GM19193 (cell line): ENCODE results near the gene KCNJ1.

Experiments used
- POLR2A ChIP-seq: IDR thresholded peaks from 4 replicates; pipeline ENCODE4 v1.6.1; 2011; ENCODE audit not compliant: insufficient read depth, insufficient read length; ENCODE audit errors: extremely low read depth

Gene KCNJ1

DNA sequence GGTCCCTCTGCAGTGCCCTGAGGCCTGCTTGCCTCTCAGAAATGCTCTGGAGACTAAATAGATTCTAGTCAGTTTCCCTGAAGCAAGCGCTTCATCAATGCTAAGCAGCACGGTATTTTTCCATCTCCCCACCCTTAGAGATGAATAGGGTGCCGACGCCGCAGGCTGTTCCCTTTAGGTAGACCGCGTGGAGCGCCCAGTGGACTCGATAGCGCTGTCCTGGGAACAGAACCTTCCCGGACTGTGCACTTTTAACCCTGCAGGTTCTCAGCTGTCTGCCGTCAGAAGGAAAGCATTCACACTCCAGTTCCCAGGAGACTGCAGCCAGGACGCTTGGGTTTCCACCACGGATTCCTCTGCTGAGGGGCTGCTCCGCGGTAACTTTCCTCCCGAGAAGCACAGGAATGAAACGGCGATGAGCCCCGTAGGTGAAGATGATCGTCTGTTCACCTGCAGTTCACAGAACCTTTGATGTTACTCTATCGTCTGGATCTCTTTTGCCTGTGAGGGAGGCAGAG, 9.1 kb upstream of the KCNJ1 start:
- TF ChIP-seq POLR2A = no peak

DNA sequence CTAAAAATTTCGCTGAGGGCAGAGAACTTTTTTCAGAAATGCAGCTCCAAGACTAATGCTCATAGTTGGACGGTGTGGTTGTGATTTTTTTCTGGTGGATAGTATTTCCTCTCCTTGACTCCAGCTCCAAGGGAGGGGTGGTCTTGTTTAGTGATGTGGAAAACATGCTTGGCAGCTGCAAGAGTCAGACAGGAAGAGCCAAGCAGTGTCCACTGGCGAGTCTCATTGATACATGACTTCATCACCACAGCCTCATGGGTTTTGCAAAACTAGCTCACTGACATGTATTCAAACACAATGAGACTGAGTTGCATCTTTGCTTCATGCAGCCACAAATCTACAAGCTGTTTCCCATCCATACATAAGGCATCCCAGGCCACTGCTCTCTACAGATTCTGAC, 7.3 kb upstream of the KCNJ1 start:
- no peak for TF ChIP-seq POLR2A

DNA sequence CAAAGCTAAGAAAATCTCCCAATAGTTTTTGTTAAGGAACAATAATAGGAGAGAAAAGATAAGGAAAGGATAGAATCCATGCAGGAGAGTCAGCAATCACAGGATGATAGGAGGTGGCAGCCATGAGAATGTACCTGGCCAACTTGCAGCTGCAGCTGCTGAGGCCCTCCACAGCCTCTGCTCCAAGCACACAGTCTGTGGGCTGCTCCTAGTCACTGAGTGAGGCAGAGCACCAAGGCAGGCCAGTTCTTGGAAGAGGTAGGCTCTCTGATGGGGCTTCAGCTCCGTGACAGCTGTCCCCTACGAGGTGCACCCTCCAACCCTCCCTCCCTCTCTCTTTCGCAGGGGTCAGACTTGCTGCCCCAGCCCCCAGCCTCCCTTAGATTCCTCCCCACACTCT, 5.5 kb upstream of the KCNJ1 start:
- TF ChIP-seq POLR2A = no peak

DNA sequence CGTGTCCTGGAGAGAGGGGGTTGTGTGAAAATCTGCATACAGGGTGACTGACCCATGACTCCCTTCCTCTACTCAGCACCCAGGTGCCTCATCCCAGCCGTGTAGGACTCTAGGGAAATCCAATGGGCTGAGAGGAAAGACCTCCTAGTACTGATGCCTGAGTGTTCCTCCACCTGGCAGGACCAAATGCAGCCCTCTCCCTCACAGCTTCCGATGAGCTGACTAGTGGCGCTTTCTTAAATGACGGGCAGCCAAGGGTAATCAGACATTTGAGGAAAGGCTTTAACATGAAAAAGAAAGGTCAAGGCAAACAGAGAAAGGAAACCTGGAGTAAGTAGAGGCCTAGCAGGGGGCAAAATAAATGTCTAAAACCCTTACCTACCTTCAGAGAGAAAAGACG, 5.0 kb upstream of the KCNJ1 start:
- no peak for TF ChIP-seq POLR2A

DNA sequence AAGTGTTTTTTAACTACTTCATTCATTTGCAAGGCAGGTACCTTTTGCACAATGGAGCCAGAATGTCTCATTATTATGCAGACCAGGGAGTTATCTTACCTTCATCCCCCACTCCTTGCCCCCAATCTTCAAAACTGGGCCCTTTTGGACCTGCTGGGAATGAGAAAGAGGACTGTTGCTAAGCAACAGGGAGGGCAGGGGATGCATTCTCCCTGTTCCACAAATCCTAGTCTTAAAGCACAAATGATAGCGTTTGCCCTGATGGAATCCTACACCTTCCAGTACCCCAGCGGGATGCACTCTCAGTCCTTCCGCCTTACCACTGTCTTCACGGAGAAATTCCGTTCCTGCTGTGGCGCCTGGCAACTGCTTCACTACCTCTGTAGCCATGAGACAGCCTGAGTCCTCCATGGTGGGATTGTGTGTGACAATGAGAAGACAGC, 4.1 kb upstream of the KCNJ1 start:
- no peak for TF ChIP-seq POLR2A

DNA sequence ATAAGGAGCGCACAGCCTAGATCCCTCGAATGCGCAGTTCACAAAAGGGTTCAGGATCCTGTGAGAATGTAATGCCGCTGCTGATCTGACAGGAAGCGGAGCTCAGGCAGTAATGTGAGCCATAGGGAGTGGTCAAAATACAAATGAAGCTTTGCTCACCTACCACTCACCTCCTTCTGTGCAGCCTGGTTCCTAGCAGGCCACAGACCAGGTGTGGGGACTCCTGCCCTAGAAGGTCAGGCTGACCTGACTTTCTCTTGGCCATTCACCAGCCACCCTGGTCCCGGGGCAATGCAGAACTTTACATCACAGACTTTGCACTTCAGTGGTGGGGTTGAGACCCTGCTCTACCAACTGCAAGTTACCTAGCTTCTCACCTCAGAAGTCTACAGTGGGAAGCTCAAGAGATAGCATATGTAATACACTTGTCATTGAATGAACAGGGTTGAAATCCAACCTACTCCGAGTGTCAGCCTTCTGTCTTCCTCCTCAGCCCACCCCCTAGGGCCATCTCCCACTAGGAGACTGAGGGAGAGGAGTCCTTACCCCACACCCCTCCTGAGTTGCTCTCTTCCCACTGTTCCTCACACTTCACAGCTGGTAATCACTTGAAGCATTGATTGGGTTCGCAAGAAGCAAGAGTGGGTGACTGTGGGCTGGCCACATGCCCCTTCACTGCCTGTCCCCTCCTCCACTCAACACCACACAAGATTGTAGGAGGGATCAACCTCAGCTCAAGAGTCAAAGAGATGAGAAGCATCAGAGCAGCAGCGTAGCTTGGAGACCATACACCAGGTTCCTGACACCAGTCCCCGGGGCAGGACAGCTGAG, 2.0 kb upstream of the KCNJ1 start:
- TF ChIP-seq POLR2A = no peak

DNA sequence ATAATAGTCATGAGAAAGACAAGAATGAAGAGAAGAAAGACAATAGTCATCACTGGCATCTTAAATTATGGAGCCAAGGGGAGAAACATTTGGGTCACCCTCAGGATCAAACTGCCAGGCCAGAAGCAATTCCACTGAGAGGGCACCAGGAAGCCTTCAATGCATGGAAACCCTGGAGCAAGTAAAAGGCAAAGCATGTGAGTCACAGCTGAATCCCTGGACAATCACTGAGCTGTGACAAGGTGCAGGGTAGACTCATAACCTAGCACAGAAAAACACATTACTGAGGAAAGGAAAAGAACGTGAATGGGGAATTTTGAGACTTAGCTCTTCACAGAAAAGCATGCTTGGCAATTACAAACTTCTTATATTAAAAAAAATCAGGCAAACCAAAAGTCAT, 1.6 kb downstream of the KCNJ1 start:
- no peak for TF ChIP-seq POLR2A

- TF ChIP-seq POLR2A = no peak
Measured at GRCh38 chr11:128862908-128863660, 4.0 kb downstream of the KCNJ1 start.

DNA sequence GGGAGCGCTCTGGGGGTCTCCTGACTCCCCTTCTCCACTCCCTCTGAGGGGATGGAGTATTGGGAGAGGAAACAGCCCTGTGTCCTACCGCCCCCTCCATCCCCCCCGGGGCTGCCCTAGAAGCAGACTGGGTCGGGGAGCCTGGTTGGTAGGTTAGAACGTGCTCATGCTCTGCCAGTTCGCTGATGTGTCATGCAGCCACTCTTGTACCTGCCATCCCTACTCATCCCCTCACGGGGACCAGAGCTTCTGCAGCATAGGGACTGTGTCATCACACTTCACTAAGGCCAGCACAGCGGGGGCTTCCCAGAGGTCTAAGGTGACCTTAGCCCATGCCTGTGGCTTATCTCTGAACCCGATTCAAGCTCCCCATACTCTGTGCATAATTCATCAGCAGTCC, 4.7 kb downstream of the KCNJ1 start:
- no peak for TF ChIP-seq POLR2A

GRCh38 chr11:128860571-128861361, 6.3 kb downstream of the KCNJ1 start:
- TF ChIP-seq POLR2A = no peak

DNA sequence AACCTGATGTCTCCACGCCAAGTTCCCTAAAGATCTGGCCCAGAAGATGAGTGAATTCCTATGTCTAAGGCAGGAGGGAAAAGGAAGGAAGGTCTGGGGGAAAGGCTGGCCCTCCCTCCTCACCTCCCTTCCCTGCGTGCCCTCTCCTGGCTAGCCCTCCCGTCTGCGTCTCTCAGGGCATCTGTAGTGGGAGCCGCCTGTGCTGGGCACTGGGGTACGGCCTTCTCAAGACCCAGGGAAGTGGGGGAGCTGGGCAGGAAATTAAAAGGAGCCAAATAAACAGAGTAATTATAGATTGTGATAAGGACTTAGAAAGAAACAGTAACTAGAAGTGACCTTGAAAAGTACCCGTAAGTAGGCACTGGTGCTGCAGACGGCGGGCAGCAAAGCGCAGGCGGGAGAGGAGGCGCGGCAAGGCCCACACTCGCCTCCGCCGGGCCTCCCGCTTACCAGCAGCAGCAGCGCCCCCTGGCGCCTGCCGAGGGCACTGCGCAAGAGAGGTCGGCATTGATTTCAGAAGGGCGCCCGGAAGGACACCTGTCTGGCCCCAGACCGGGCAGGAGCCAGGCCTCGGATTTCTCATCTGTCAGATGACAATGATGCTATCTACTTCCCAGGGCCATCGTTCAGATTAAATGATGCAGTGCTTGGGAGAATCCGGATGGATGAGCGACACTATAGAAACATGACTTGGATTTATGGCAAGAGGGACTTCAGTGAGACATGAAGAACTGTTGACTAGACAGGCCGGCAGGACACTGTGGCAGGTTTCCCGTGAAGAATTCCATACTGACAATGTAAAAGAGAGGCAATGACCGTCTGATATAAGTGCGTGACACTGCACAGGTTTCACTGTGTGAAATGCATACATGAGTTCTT, 7.3 kb downstream of the KCNJ1 start:
- no peak for TF ChIP-seq POLR2A

DNA sequence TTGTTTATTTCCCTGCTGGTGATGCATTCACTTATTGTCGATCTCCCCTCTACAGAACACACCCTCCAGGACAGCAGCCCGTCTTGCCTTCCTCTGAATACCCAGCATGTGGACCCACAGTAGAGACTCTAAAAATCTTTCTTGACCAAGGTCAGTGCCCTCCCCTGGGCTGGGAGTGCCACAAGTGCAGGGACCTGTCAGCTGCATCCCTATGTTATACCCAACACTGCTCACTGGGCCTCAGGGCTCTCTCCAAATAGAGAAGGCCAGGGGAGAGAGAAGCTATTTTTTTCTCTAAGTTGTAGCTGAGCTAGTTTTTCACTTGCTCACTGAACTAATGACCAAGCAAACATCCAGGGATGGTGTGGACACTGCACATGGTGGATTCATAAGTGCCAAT, 9.8 kb downstream of the KCNJ1 start:
- no peak for TF ChIP-seq POLR2A

DNA sequence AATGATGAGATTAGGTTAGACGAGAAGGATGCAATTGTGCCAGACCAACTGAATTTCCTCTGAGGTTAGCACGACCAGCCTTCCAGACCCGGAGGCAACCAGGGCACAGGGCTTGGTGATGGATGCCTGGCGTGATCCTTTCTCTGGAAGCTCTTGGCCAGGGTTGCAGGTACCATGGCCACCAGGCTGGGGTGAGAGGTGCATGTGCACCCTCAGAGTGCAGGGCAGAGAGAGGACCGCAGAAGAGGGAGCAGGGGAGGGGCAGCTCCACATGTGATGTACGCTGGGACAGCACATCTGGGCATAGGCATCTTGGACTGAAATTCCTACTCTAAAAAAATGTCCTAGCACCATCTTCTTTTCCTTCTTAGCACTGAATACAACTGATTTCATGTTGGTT, 10.9 kb downstream of the KCNJ1 start:
- no peak for TF ChIP-seq POLR2A

- TF ChIP-seq POLR2A = no peak
Measured at GRCh38 chr11:128854841-128855240, 12.3 kb downstream of the KCNJ1 start.
